Stomach (tissue), 4 donors: Measurements from ENCODE around the gene YBEY.

Experiments used
- CTCF ChIP-seq, 7 experiments: fragments of 450-650 bp in 4 of 7; fragments of 200-600 bp in 3 of 7; sonication (generic) in 3 of 7; IDR thresholded peaks; one replicate each; pipeline ENCODE4 v1.5.1; 2016 to 2019; ENCODE audit warnings: antibody characterized with exemption in 7 of 7, control low read depth in 2 of 7, mild to moderate bottlenecking in 1 of 7
- EP300 ChIP-seq: sonication (generic); formaldehyde crosslinking; IDR thresholded peaks from one replicate; pipeline ENCODE4 v1.6.1; 2017; ENCODE audit warnings: antibody characterized with exemption
- POLR2A ChIP-seq, 4 donors: fragments of 450-650 bp; IDR thresholded peaks; one replicate each; pipeline ENCODE4 v1.6.1; 2016; ENCODE audit warnings: antibody characterized with exemption in 4 of 4, control low read depth in 2 of 4, mild to moderate bottlenecking in 1 of 4, moderate library complexity in 1 of 4

DNA sequence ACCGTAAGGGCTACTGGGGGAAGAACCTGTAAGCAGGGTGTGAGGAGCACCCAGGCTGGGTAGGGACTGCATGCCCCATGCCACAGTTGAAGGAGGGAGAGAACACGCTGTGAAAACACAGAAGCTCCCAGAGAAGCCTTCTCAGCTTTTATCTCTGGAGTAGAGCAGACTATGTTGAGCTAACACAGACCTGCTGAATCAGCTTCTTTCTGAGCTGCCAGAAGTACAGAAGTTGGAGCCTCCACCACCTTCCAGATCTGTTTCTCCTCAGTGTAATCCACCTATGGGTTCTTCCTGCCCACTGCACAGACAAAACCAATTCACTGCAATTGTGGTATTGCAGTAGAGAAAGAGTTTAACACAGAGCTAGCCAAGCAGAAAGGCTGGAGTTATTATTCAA is 5.4 kb downstream of the YBEY start:
- no peak for TF ChIP-seq CTCF (IDR thresholded peaks at IDR 0.05)
- no peak for TF ChIP-seq EP300
- TF ChIP-seq POLR2A (IDR thresholded peaks at IDR 0.05) = no peak
